ENCODE data around the gene MIEF1.
A peak's percentile ranks its signal among the peaks of the same experiment; 100 is the strongest.

DNA sequence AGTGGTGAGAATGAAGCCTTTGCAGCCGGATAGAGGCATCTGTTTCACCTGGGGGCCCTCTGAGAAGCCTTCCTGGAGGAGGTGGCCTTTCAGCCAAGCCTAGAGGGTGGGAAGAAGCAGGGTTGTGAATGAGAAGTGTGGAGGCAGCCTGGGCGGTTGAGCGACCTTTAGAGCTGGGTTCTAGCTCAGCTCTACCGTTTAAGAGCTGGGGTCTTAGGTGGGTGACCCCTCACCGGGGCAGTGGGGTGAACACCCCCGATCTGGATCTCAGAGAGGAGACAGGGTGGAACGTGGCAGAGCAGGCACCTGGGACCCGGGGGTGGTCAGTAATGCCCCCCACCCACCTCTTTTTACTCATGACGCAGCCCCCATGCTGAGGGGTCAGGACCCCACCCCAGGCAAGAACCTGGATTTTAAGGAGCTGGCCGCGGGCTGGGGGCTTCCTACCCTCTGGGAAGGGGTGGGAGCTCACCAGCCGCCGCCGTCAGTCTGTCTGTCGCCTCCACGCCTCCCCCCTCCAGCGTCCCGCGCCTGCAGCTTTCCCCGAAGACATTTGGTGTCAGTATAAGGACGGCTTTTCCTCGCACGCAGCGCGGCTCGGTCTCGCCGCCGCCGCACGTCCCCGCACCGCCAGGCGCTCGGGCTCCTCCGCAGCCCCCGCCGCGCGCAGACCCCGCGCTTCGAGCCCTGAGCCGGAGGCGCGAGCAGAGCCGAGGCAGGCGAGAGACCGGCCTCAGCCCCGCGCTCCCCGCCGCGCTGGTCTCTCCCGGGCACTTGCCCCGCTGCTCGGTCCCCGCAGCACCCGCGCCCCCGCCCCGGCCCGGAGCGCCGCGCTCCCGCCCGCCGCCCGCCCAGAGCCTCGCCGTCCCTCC is 55.1 kb downstream of the MIEF1 start:
- TF ChIP-seq, protein P1, sequence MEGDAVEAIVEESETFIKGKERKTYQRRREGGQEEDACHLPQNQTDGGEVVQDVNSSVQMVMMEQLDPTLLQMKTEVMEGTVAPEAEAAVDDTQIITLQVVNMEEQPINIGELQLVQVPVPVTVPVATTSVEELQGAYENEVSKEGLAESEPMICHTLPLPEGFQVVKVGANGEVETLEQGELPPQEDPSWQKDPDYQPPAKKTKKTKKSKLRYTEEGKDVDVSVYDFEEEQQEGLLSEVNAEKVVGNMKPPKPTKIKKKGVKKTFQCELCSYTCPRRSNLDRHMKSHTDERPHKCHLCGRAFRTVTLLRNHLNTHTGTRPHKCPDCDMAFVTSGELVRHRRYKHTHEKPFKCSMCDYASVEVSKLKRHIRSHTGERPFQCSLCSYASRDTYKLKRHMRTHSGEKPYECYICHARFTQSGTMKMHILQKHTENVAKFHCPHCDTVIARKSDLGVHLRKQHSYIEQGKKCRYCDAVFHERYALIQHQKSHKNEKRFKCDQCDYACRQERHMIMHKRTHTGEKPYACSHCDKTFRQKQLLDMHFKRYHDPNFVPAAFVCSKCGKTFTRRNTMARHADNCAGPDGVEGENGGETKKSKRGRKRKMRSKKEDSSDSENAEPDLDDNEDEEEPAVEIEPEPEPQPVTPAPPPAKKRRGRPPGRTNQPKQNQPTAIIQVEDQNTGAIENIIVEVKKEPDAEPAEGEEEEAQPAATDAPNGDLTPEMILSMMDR (IDR thresholded peaks at IDR 0.05) = peak in 1 of 3 experiments; percentile 8
- TF ChIP-seq POLR2A (IDR thresholded peaks at IDR 0.05; ENCODE audit: low read depth) (no peak), POLR2AphosphoS5 (IDR thresholded peaks at IDR 0.05) (no peak)

Measured in esophagus muscularis mucosa (tissue), 3 donors.